ENCODE results near the gene GHR.

DNA sequence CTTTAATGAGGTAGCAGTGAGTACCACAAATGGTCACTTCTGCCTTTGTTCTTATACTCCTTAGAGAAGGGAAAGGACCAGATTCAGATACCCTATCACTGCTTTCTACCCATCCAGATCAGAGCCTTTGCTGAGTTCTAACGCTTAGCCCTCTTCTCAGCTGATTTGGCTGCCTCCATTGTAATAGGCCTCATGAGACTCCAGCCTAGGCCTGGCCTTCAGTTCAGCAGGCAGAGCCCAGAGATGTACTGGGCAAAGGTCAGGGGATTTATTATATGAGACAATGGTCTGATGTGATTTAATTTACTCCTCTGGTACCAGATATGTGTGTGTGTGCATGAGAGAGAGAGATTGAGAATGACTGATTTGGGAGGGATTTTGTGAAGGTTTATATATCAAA is 124.7 kb downstream of the GHR start:
- TF ChIP-seq, protein P1, sequence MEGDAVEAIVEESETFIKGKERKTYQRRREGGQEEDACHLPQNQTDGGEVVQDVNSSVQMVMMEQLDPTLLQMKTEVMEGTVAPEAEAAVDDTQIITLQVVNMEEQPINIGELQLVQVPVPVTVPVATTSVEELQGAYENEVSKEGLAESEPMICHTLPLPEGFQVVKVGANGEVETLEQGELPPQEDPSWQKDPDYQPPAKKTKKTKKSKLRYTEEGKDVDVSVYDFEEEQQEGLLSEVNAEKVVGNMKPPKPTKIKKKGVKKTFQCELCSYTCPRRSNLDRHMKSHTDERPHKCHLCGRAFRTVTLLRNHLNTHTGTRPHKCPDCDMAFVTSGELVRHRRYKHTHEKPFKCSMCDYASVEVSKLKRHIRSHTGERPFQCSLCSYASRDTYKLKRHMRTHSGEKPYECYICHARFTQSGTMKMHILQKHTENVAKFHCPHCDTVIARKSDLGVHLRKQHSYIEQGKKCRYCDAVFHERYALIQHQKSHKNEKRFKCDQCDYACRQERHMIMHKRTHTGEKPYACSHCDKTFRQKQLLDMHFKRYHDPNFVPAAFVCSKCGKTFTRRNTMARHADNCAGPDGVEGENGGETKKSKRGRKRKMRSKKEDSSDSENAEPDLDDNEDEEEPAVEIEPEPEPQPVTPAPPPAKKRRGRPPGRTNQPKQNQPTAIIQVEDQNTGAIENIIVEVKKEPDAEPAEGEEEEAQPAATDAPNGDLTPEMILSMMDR (IDR thresholded peaks at IDR 0.05), result no peak
- TF ChIP-seq POLR2A (IDR thresholded peaks at IDR 0.05), result no peak
